ENCODE results near the gene ACTRT2.

GRCh38 chr1:3042481-3042880 lies 21.2 kb downstream of the ACTRT2 start:
- no peak for TF ChIP-seq CTCF (IDR thresholded peaks at IDR 0.05; ENCODE audit: extremely low read depth in 1 of 2, insufficient read depth in 1 of 2, low read depth in 1 of 2, low read length in 2 of 2)
- TF ChIP-seq POLR2A (IDR thresholded peaks at IDR 0.05; ENCODE audit: low read depth, low read length): no peak
- no peak for TF ChIP-seq POLR2AphosphoS5 (IDR thresholded peaks at IDR 0.05; ENCODE audit: insufficient read depth, low read depth, low read length)
- TF ChIP-seq JUN (IDR thresholded peaks at IDR 0.05; ENCODE audit: borderline replicate concordance, insufficient read depth, insufficient read length, low read depth): no peak
- no peak for TF ChIP-seq GATA2 (IDR thresholded peaks at IDR 0.05; ENCODE audit: insufficient read depth, insufficient read length, low read depth, low read length)
- TF ChIP-seq EZH2 (IDR thresholded peaks at IDR 0.05; ENCODE audit: borderline replicate concordance, low read depth, low read length, severe bottlenecking): no peak
- TF ChIP-seq FOS (IDR thresholded peaks at IDR 0.05; ENCODE audit: borderline replicate concordance, insufficient read depth, low read length): no peak
- no peak for TF ChIP-seq MAX (IDR thresholded peaks at IDR 0.05; ENCODE audit: insufficient read depth, insufficient read length)

Data from endothelial cell of umbilical vein (primary cell).